Kidney (tissue), 14 donors: ENCODE measurements around the gene SH2D2A. TPM values are rescaled to one million over a fixed set of nuclear protein-coding genes. Genes with fewer than 3 reads are reported as not detected.

Experiments used
- DNase-seq, 5 donors: peaks; one replicate each; pipeline ENCODE4 v3.0.0-alpha.2; 2013 to 2020
- FAIRE-seq: peaks from 2 replicates; lab custom pipeline; 2012; peaks lifted over from hg19 to GRCh38; lab: Jason Lieb, UNC
- H3K27ac ChIP-seq, 2 donors: one replicate each; pipeline ENCODE4 v1.7.0; 2013; ENCODE audit warnings: low read depth in 2 of 2, low read length in 2 of 2, inconsistent platforms in 1 of 2
- H3K27me3 ChIP-seq: one replicate; pipeline ENCODE4 v1.7.1; 2013; ENCODE audit warnings: low read length, inconsistent platforms; ENCODE audit not compliant: control insufficient read depth, insufficient read depth
- H3K36me3 ChIP-seq, 3 donors: one replicate each; pipeline versions ENCODE4 v1.7.0 to v1.7.1; 2013; ENCODE audit warnings: low read length in 3 of 3, control low read depth in 1 of 3, inconsistent platforms in 1 of 3; ENCODE audit not compliant: insufficient read depth in 3 of 3, control insufficient read depth in 2 of 3
- H3K4me1 ChIP-seq, 3 donors: one replicate each; pipeline versions ENCODE4 v1.7.0 to v1.7.1; 2013; ENCODE audit warnings: low read length in 3 of 3, inconsistent platforms in 1 of 3, low read depth in 1 of 3; ENCODE audit not compliant: control insufficient read depth in 2 of 3, insufficient read depth in 2 of 3
- H3K4me3 ChIP-seq, 3 donors: one replicate each; pipeline versions ENCODE4 v1.7.0 to v1.8.1; 2013; ENCODE audit warnings: low read length in 3 of 3, control low read depth in 1 of 3, inconsistent platforms in 1 of 3
- H3K9ac ChIP-seq, 3 donors: one replicate each; pipeline versions ENCODE4 v1.7.0 to v1.7.1; 2013; ENCODE audit warnings: low read length in 3 of 3, control low read depth in 1 of 3, inconsistent platforms in 1 of 3
- H3K9me3 ChIP-seq, 3 donors: one replicate each; pipeline versions ENCODE4 v1.7.0 to v1.7.1; 2013; ENCODE audit warnings: low read length in 3 of 3, control low read depth in 1 of 3, inconsistent platforms in 1 of 3; ENCODE audit not compliant: control insufficient read depth in 2 of 3, insufficient read depth in 1 of 3
- intact Hi-C: fragments of 100-400 bp; cut with DNase I; formaldehyde crosslinking; loops from one replicate; pipeline ENCODE4 v1.11.1; 2022
- polyA plus RNA-seq: library from polyadenylated mRNA; stranded (reverse); fragments of 350-450 nt; fragmentation: Illumina TruSeq; extraction: RNeasy Lipid Tissue Mini Kit (QIAGEN cat#74804); gene quantifications from one replicate; pipeline ENCODE4 v1.2.3, GENCODE V29; 2014; ENCODE audit warnings: low read depth, low replicate concordance; ENCODE audit not compliant: insufficient read depth
- total RNA-seq: library from RNA; stranded (reverse); fragmentation: NEBNext Ultra II Directional; extraction: Animal tissue kit (Norgen Biotek cat#: 25700); gene quantifications from one replicate; pipeline ENCODE4 v1.2.1, GENCODE V29; 2021
- TF ChIP-seq, protein P1 (sequence below): IDR thresholded peaks from 3 replicates; pipeline ENCODE4 v1.5.1; 2012; ENCODE audit warnings: mild to moderate bottlenecking, moderate library complexity, borderline replicate concordance; ENCODE audit not compliant: insufficient read depth; ENCODE audit errors: extremely low read depth
- donor health status: control.
- donor health status: control.
- donor health status: control.
- donor health status: control.
- donor health status: control.
- donor health status: DM: yes; HTN: yes; CAD: no.
- donor health status: Normal renal cell carcinoma (clear cell type).

The SH2D2A gene
- total and polyA plus RNA-seq, 2 donors from 2014 or later, result 0.32 to 4.3 TPM

DNA sequence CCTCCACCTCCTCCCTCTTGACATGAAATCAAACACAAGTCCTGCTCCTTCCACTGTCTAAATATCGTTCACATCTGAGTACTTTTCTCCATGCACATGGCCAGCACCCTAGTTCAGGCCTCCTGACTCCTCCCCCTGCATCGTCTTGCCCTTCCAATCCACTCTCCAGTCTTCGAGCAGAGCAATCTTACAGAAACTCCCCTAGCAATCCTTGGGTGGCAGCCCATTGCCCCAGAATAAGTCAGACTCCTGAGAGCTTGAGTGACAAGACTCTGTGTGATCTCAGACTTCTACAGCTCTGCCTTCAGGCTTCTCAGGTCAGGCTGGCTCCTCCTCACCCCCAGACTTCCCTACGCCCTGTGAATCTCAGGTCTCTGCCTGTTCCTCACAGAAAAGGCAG, 5.5 kb downstream of the SH2D2A start:
- DNase-seq, result peak in 1 of 5 donors; percentile 22
- Histone ChIP-seq H3K36me3 (no peaks in the 10 kb centered on the region), H3K4me1 (peaks cover 0 to 13% (median 0%) of the 10 kb centered on the region in 3 donors), H3K27ac (no peak overlapping the region), H3K27me3 (no peaks in the 10 kb centered on the region), H3K9me3 (no peaks in the 10 kb centered on the region), H3K9ac (no peak overlapping the region), H3K4me3 (no peak overlapping the region)
- FAIRE-seq, result no peak
- TF ChIP-seq, protein P1, sequence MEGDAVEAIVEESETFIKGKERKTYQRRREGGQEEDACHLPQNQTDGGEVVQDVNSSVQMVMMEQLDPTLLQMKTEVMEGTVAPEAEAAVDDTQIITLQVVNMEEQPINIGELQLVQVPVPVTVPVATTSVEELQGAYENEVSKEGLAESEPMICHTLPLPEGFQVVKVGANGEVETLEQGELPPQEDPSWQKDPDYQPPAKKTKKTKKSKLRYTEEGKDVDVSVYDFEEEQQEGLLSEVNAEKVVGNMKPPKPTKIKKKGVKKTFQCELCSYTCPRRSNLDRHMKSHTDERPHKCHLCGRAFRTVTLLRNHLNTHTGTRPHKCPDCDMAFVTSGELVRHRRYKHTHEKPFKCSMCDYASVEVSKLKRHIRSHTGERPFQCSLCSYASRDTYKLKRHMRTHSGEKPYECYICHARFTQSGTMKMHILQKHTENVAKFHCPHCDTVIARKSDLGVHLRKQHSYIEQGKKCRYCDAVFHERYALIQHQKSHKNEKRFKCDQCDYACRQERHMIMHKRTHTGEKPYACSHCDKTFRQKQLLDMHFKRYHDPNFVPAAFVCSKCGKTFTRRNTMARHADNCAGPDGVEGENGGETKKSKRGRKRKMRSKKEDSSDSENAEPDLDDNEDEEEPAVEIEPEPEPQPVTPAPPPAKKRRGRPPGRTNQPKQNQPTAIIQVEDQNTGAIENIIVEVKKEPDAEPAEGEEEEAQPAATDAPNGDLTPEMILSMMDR, result no peak
- intact Hi-C loops, result no loop called here

DNA sequence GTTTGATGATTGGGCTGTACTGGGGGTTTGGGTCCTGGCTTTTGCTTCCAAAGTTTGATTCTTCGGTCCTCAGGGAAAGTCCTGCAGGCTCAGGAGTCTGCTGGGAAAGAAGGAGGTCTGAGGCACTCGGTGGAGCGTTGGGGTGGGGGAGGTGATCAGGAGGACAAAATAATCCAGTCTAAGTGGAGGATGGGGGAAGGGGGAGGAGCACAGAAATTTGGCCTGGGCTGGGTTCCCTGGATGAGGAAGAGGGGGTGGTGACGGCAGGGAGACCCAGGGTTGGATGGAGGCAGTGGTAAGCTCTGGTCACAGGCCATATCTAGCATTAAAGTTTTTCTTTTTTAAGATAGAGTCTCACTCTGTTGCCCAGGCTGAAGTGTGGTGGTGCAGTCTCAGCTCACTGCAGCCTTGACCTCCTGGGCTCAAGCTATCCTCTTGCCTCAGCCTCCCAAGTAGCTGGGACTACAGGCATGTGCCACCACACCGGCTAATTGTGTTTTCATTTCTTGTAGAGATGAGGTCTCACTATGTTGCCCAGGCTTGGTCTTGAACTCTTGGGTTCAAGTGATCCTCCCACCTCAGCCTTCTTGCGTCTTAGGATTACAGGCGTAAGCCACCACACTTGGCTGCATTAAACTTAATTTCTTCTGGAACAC, 6.8 kb downstream of the SH2D2A start:
- FAIRE-seq (no peak), DNase-seq (peak in 2 of 5 donors; percentile 43 to 47)
- Histone ChIP-seq H3K27me3 (no peaks in the 10 kb centered on the region), H3K9ac (no peak overlapping the region), H3K4me3 (no peak overlapping the region), H3K4me1 (peaks cover 0 to 13% (median 0%) of the 10 kb centered on the region in 3 donors), H3K9me3 (no peaks in the 10 kb centered on the region), H3K27ac (no peak overlapping the region), H3K36me3 (no peaks in the 10 kb centered on the region)
- TF ChIP-seq, protein P1, result no peak
- intact Hi-C loops, result no loop called here

DNA sequence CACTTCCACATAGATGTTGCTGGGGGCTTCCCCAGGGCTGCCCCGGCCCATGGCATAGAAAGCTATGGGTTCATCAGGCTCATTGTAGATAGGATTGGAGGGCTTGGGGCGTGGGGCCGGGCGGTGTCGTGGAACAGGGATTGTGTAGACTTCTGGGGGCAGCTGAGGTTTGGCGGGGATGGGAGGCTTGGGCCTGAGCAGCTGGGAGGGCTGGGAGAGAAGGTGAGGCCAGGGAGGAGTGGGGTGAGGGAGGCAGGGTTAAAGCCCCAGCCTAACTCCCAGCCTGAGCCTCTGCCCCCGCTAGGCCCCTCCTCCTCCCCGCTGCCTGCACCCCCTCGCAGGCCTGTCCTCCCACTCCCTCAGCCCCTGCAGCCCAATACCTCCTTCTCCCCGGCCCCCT, 7.4 kb downstream of the SH2D2A start:
- FAIRE-seq, result no peak
- TF ChIP-seq, protein P1, result no peak
- Histone ChIP-seq H3K4me3 (no peak overlapping the region), H3K9me3 (no peaks in the 10 kb centered on the region), H3K36me3 (no peaks in the 10 kb centered on the region), H3K27ac (no peak overlapping the region), H3K4me1 (peaks cover 0 to 13% (median 0%) of the 10 kb centered on the region in 3 donors), H3K27me3 (no peaks in the 10 kb centered on the region), H3K9ac (no peak overlapping the region)
- DNase-seq, result peak in 1 of 5 donors; percentile 44
- intact Hi-C loops, result no loop called here
